NT2/D1 (cell line): ENCODE results near the gene FAM170A.

ENCODE experiments used
- YY1 ChIP-seq: IDR thresholded peaks from 2 replicates; pipeline ENCODE4 v1.6.1; 2011; ENCODE audit not compliant: insufficient read length, insufficient read depth
- ZNF274 ChIP-seq: IDR thresholded peaks from 2 replicates; pipeline ENCODE4 v1.6.1; 2011; ENCODE audit warnings: mild to moderate bottlenecking, low read depth, low read length

GRCh38 chr5:119596046-119596445 is 33.3 kb upstream of the FAM170A start:
- TF ChIP-seq YY1, result no peak
- no peak for TF ChIP-seq ZNF274
